Measurements from ENCODE around the gene LCP2. TPM values are rescaled to one million over a fixed set of nuclear protein-coding genes. Genes with fewer than 3 reads are reported as not detected.
A peak's percentile ranks its signal among the peaks of the same experiment; 100 is the strongest.
"Not testable (repeated sequence)": the region's sequence is repeated elsewhere in the genome, so short reads cannot be mapped to it uniquely, and the experiment has no call there.

Gene LCP2
- total RNA-seq, 1 experiment from 2014 or later, result not detected

- H3K36me3 ChIP-seq (ENCODE audit: low read depth), result no peaks in the 10 kb centered on the region
- ChIA-PET CTCF (no interaction called here), POLR2A (ENCODE audit: unreplicated experiment) (no interaction called here)
- H3K27ac ChIP-seq, result no peak overlapping the region
- no peak for TF ChIP-seq EZH2 (IDR thresholded peaks at IDR 0.05; ENCODE audit: low read depth)
- TF ChIP-seq CTCF (conservative IDR thresholded peaks at IDR 0.05), result no peak
- BruUV-seq (replicated peaks), result no TSS peak
- DNase-seq, result peak in 1 of 2 experiments; percentile 51
- no peaks in the 10 kb centered on the region for H3K79me2 ChIP-seq (ENCODE audit: low read depth)
- no peak overlapping the region for H2AFZ ChIP-seq
- no peak overlapping the region for H3K4me2 ChIP-seq
- no peaks in the 10 kb centered on the region for H3K9me2 ChIP-seq (ENCODE audit: insufficient read depth)
- H3K4me1 ChIP-seq (replicated peaks; ENCODE audit: insufficient read depth), result peaks cover 30% of the 10 kb centered on the region
- H3F3A ChIP-seq (ENCODE audit: insufficient read depth, low read depth), result peaks cover 21% of the 10 kb centered on the region
- no peak overlapping the region for H3K4me3 ChIP-seq
- intact Hi-C loops (cut with micrococcal nuclease; ENCODE audit: unreplicated experiment), result no loop called here
- no peaks in the 10 kb centered on the region for H3K9me3 ChIP-seq (ENCODE audit: insufficient read depth, low read depth)
- no peaks in the 10 kb centered on the region for H3K27me3 ChIP-seq (ENCODE audit: insufficient read depth, low read depth)
- H4K20me1 ChIP-seq (ENCODE audit: insufficient read depth), result no peaks in the 10 kb centered on the region
These were observed 46.1 kb downstream of the LCP2 start for GRCh38 chr5:170251462-170251861.

- no peaks in the 10 kb centered on the region for H4K20me1 ChIP-seq (ENCODE audit: insufficient read depth)
- intact Hi-C loops (cut with micrococcal nuclease; ENCODE audit: unreplicated experiment), result no loop called here
- POLR2A ChIA-PET (ENCODE audit: unreplicated experiment), result no interaction called here
- no peaks in the 10 kb centered on the region for H3K9me3 ChIP-seq (ENCODE audit: insufficient read depth, low read depth)
- peaks cover 30% of the 10 kb centered on the region for H3K4me1 ChIP-seq (replicated peaks; ENCODE audit: insufficient read depth)
- no peaks in the 10 kb centered on the region for H3K36me3 ChIP-seq (ENCODE audit: low read depth)
- TF ChIP-seq CTCF (conservative IDR thresholded peaks at IDR 0.05), result no peak
- no peak for TF ChIP-seq EZH2 (IDR thresholded peaks at IDR 0.05; ENCODE audit: low read depth)
- no peaks in the 10 kb centered on the region for H3K9me2 ChIP-seq (ENCODE audit: insufficient read depth)
- H3F3A ChIP-seq (ENCODE audit: insufficient read depth, low read depth), result peaks cover 21% of the 10 kb centered on the region
- H3K79me2 ChIP-seq (ENCODE audit: low read depth), result no peaks in the 10 kb centered on the region
- no peak overlapping the region for H3K4me2 ChIP-seq
- no peaks in the 10 kb centered on the region for H3K27me3 ChIP-seq (ENCODE audit: insufficient read depth, low read depth)
- no peak overlapping the region for H3K27ac ChIP-seq
- no TSS peak for BruUV-seq (replicated peaks)
- no peak overlapping the region for H2AFZ ChIP-seq
- no peak overlapping the region for H3K4me3 ChIP-seq
- DNase-seq, result no peak
- CTCF ChIA-PET, result no interaction called here
These were observed 46.7 kb downstream of the LCP2 start for GRCh38 chr5:170250810-170251317.

- H3F3A ChIP-seq (ENCODE audit: insufficient read depth, low read depth), result peaks cover 18% of the 10 kb centered on the region
- no peaks in the 10 kb centered on the region for H3K9me2 ChIP-seq (ENCODE audit: insufficient read depth)
- BruUV-seq (replicated peaks), result no TSS peak
- DNase-seq, result no peak
- no peaks in the 10 kb centered on the region for H3K36me3 ChIP-seq (ENCODE audit: low read depth)
- no peak overlapping the region for H3K27ac ChIP-seq
- intact Hi-C loops (cut with micrococcal nuclease; ENCODE audit: unreplicated experiment), result no loop called here
- H3K9me3 ChIP-seq (ENCODE audit: insufficient read depth, low read depth), result no peaks in the 10 kb centered on the region
- H3K27me3 ChIP-seq (ENCODE audit: insufficient read depth, low read depth), result no peaks in the 10 kb centered on the region
- no peak overlapping the region for H3K4me2 ChIP-seq
- H4K20me1 ChIP-seq (ENCODE audit: insufficient read depth), result no peaks in the 10 kb centered on the region
- no peak overlapping the region for H2AFZ ChIP-seq
- H3K79me2 ChIP-seq (ENCODE audit: low read depth), result no peaks in the 10 kb centered on the region
- H3K4me3 ChIP-seq, result no peak overlapping the region
- ChIA-PET CTCF (no interaction called here), POLR2A (ENCODE audit: unreplicated experiment) (no interaction called here)
- no peak for TF ChIP-seq EZH2 (IDR thresholded peaks at IDR 0.05; ENCODE audit: low read depth)
- TF ChIP-seq CTCF (conservative IDR thresholded peaks at IDR 0.05), result no peak
- peaks cover 30% of the 10 kb centered on the region for H3K4me1 ChIP-seq (replicated peaks; ENCODE audit: insufficient read depth)
These were observed 48.2 kb downstream of the LCP2 start for GRCh38 chr5:170249355-170249754.

GRCh38 chr5:170248931-170249227 is 48.7 kb downstream of the LCP2 start:
- Histone ChIP-seq H3K4me1 (replicated peaks; ENCODE audit: insufficient read depth) (peaks cover 29% of the 10 kb centered on the region), H3F3A (ENCODE audit: insufficient read depth, low read depth) (peaks cover 14% of the 10 kb centered on the region)
- H2AFZ ChIP-seq; H3K79me2 ChIP-seq (ENCODE audit: low read depth); H3K9me3 ChIP-seq (ENCODE audit: insufficient read depth, low read depth); DNase-seq; H3K27ac ChIP-seq; H4K20me1 ChIP-seq (ENCODE audit: insufficient read depth); H3K9me2 ChIP-seq (ENCODE audit: insufficient read depth); H3K36me3 ChIP-seq (ENCODE audit: low read depth); intact Hi-C loops (cut with micrococcal nuclease; ENCODE audit: unreplicated experiment); CTCF ChIA-PET; H3K27me3 ChIP-seq (ENCODE audit: insufficient read depth, low read depth); BruUV-seq (replicated peaks); H3K4me2 ChIP-seq; POLR2A ChIA-PET (ENCODE audit: unreplicated experiment); H3K4me3 ChIP-seq: not testable (repeated sequence)
